H1 (cell line): Measurements from ENCODE around the gene UBE2I. TPM values are rescaled to one million over a fixed set of nuclear protein-coding genes. Genes with fewer than 3 reads are reported as not detected.

Source experiments
- NRF1 ChIP-seq: IDR thresholded peaks from 2 replicates; pipeline ENCODE4 v1.6.1; 2011; ENCODE audit warnings: mild to moderate bottlenecking, low read depth, low read length, improper control_type of control experiment
- polyA plus RNA-seq, 7 experiments: library from polyadenylated mRNA; depleted of rRNA in 3 of 7; stranded (reverse) in 5 of 7; unstranded in 2 of 7; fragments of >200 nt in 5 of 7; fragments of 200-250 nt in 2 of 7; gene quantifications; 1 replicate in 5 of 7; 2 replicates in 1 of 7; 4 replicates in 1 of 7; pipeline versions ENCODE4 v1.2.1 to v1.2.3, GENCODE V29; 2011 to 2013; ENCODE audit warnings: missing spikeins in 2 of 7, mixed read lengths in 2 of 7
- total RNA-seq: library from RNA; stranded (reverse); fragmentation: NEBNext Ultra II Directional; extraction: Animal tissue kit (Norgen Biotek cat#: 25700); gene quantifications from 2 replicates; pipeline ENCODE4 v1.2.1, GENCODE V29; 2021
- TF ChIP-seq, protein P1 (sequence below): fragments of 300-600 bp; sonication (generic); IDR thresholded peaks from 2 replicates; pipeline ENCODE4 v1.7.1; 2012; ENCODE audit warnings: low read length, moderate library complexity, mild to moderate bottlenecking, inconsistent platforms; ENCODE audit not compliant: insufficient replicate concordance

The UBE2I gene
- total and polyA plus RNA-seq, 2 of the 8 experiments (the other 6 are each of a cell fraction or from before 2014, with no cell fraction given), result 148 to 268 TPM

GRCh38 chr16:1279081-1279944 lies 30.1 kb upstream of the UBE2I start (continued):
- TF ChIP-seq, protein P1, sequence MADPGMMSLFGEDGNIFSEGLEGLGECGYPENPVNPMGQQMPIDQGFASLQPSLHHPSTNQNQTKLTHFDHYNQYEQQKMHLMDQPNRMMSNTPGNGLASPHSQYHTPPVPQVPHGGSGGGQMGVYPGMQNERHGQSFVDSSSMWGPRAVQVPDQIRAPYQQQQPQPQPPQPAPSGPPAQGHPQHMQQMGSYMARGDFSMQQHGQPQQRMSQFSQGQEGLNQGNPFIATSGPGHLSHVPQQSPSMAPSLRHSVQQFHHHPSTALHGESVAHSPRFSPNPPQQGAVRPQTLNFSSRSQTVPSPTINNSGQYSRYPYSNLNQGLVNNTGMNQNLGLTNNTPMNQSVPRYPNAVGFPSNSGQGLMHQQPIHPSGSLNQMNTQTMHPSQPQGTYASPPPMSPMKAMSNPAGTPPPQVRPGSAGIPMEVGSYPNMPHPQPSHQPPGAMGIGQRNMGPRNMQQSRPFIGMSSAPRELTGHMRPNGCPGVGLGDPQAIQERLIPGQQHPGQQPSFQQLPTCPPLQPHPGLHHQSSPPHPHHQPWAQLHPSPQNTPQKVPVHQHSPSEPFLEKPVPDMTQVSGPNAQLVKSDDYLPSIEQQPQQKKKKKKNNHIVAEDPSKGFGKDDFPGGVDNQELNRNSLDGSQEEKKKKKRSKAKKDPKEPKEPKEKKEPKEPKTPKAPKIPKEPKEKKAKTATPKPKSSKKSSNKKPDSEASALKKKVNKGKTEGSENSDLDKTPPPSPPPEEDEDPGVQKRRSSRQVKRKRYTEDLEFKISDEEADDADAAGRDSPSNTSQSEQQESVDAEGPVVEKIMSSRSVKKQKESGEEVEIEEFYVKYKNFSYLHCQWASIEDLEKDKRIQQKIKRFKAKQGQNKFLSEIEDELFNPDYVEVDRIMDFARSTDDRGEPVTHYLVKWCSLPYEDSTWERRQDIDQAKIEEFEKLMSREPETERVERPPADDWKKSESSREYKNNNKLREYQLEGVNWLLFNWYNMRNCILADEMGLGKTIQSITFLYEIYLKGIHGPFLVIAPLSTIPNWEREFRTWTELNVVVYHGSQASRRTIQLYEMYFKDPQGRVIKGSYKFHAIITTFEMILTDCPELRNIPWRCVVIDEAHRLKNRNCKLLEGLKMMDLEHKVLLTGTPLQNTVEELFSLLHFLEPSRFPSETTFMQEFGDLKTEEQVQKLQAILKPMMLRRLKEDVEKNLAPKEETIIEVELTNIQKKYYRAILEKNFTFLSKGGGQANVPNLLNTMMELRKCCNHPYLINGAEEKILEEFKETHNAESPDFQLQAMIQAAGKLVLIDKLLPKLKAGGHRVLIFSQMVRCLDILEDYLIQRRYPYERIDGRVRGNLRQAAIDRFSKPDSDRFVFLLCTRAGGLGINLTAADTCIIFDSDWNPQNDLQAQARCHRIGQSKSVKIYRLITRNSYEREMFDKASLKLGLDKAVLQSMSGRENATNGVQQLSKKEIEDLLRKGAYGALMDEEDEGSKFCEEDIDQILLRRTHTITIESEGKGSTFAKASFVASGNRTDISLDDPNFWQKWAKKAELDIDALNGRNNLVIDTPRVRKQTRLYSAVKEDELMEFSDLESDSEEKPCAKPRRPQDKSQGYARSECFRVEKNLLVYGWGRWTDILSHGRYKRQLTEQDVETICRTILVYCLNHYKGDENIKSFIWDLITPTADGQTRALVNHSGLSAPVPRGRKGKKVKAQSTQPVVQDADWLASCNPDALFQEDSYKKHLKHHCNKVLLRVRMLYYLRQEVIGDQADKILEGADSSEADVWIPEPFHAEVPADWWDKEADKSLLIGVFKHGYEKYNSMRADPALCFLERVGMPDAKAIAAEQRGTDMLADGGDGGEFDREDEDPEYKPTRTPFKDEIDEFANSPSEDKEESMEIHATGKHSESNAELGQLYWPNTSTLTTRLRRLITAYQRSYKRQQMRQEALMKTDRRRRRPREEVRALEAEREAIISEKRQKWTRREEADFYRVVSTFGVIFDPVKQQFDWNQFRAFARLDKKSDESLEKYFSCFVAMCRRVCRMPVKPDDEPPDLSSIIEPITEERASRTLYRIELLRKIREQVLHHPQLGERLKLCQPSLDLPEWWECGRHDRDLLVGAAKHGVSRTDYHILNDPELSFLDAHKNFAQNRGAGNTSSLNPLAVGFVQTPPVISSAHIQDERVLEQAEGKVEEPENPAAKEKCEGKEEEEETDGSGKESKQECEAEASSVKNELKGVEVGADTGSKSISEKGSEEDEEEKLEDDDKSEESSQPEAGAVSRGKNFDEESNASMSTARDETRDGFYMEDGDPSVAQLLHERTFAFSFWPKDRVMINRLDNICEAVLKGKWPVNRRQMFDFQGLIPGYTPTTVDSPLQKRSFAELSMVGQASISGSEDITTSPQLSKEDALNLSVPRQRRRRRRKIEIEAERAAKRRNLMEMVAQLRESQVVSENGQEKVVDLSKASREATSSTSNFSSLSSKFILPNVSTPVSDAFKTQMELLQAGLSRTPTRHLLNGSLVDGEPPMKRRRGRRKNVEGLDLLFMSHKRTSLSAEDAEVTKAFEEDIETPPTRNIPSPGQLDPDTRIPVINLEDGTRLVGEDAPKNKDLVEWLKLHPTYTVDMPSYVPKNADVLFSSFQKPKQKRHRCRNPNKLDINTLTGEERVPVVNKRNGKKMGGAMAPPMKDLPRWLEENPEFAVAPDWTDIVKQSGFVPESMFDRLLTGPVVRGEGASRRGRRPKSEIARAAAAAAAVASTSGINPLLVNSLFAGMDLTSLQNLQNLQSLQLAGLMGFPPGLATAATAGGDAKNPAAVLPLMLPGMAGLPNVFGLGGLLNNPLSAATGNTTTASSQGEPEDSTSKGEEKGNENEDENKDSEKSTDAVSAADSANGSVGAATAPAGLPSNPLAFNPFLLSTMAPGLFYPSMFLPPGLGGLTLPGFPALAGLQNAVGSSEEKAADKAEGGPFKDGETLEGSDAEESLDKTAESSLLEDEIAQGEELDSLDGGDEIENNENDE, result no peak
- TF ChIP-seq NRF1, result no peak
